Renal cortex interstitium (tissue), 11 donors: ENCODE measurements around the gene STK32B. TPM values are rescaled to one million over a fixed set of nuclear protein-coding genes. Genes with fewer than 3 reads are reported as not detected.

Experiments used
- DNase-seq, 11 donors: peaks; one replicate each; pipeline ENCODE4 v3.0.0-alpha.2; 2013; ENCODE audit warnings: low read depth in 9 of 11, low spot score in 4 of 11; ENCODE audit errors: extremely low read depth in 1 of 11
- polyA plus RNA-seq, 3 donors: library from polyadenylated mRNA; unstranded; fragments of 120-200 nt; gene quantifications; one replicate each; pipeline ENCODE4 v1.2.1, GENCODE V29; 2013; ENCODE audit not compliant: insufficient read length in 3 of 3

The STK32B gene
- polyA plus RNA-seq, 3 donors: 7.6 to 10.2 (median 9.2) TPM

DNA sequence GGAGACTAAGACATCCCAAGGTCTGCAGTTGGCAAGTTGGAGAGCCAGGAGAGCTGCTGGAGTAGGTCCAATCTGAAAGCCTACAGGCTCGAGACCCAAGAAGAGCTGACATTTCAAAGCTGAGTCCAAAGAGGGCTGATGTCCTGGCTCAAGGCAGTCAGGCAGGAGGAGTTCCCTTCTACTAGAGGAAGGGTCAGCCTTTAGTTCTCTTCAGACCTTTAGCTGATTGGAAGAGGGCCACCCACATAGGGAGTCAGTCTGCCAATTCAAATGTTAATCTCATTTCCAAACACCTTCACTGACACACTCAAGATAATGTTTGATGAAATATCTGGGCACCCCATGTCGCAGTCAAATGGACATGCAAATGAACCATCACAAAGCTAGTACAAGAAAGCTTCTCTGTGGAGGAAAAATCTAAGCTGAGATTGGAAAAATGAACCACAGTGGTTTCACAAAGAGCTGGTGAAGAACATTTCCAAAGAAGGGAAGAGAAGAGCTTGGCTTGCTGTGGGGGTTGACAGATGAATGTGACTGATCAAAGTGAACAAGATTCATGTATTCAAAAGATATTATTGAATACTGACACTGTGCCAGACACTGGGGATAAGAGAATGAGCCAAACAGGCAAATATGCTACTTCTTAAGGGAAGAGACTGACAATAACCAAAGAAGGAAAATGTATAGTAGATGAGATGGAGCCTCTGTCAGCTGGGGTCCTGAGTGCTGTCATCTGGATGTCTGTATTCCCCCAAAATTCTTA is 61.2 kb downstream of the STK32B start:
- no peak for DNase-seq

DNA sequence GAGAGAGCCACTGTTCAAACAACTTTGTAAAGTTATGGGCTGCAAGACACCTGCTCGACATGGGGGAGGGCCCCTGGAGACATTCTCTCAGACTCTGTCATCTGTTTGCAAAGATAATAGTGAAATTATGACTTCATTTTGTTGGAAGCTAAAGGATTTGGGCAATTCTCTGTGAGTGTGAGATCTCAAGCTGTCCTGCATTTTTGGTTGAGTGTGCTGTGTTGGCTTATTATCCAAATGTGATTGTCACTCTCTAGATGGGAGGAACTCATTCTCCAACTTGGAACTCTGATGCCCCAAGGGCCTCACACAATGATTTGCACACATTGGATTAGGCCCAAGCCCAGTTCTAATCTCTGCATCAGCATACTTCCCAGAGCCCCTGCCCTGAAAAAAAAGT is 63.7 kb downstream of the STK32B start:
- no peak for DNase-seq

GRCh38 chr4:5118091-5118786 is 67.0 kb downstream of the STK32B start:
- DNase-seq: no peak

- no peak for DNase-seq
Observed at GRCh38 chr4:5118994-5119835, 67.9 kb downstream of the STK32B start.

GRCh38 chr4:5120067-5120466 is 68.8 kb downstream of the STK32B start:
- no peak for DNase-seq

GRCh38 chr4:5120468-5120867 is 69.2 kb downstream of the STK32B start:
- DNase-seq: no peak

- DNase-seq: no peak
Observed at GRCh38 chr4:5122114-5122513, 70.8 kb downstream of the STK32B start.

DNA sequence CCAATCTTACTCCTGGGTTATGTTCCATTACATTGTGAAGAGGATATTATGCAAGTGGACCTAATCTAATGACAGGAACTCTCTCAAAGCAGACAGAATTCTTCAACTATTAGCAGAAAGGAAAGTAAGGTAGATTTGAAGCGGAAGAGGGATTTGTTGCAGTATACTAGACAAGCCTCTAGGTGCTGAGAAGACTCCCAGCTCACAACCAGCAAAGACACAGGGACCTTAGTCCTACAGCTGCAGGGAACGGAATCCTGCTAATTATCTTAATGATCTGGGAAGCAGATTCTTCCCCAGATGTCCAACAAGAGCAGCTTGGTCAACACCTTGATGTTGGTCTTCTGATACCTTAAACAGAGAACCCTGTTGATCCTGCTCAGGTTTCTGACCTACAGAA is 73.6 kb downstream of the STK32B start:
- no peak for DNase-seq

GRCh38 chr4:5125321-5125720 is 74.0 kb downstream of the STK32B start:
- no peak for DNase-seq

GRCh38 chr4:5126231-5126630 is 75.0 kb downstream of the STK32B start:
- no peak for DNase-seq

GRCh38 chr4:5126857-5127256 is 75.6 kb downstream of the STK32B start:
- no peak for DNase-seq

DNA sequence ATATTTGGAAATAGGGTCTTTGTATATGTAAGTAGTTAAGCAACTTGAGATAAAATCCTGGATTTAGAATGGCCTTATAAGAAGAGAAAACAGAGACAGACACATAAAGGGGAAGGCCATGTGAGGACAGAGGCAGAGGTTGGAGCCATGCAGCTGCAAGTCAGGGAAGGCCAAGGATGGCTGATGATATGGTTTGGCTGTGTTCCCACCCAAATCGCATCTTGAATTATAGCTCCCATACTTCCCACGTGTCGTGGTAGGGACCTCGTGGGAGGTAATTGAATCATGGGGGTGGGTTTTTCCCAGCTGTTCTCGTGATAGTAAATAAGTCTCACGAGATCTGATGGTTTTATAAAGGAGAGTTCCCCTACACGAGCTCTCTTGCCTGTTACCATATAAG is 76.3 kb downstream of the STK32B start:
- no peak for DNase-seq

DNA sequence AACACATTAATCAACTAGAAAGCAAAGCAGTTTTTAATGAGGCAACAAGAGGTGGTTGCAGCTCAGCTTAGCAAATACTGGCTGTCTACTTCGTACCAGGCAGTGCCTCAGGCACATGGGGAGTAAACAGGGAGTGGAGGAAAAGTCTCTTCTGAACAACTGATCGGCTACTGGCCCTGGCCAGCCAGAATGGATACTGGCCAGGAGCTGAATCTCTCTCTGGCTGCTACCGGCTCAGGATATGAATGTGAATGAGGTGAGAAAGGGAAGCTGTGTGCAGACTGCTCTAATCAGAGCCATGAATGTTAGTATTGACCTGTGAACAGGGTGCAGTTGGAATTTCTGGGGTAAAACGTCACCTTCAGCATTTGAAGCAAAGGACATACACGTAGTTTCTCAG is 77.3 kb downstream of the STK32B start:
- DNase-seq: no peak

DNA sequence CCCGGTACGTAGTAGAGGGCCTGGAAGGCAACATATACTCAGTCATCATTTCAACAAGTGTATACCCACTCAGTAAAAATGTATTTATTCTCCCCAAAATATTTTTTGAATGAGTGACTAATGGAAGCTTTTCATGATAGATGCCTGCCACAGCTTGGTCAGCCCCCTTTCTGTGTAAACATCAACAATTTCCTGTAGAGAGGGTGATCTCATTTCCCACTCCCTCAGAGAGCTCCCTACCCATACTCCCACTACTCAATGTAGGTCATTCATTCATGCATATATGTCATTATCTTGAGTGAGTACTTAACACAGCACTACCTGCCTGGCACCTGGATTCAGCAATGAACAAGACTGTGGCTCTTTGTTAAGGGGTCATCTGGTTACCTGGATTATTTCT is 81.9 kb downstream of the STK32B start:
- DNase-seq: no peak

- DNase-seq: no peak
Observed at GRCh38 chr4:5133933-5134594, 82.8 kb downstream of the STK32B start.

GRCh38 chr4:5134620-5135019 is 83.3 kb downstream of the STK32B start:
- DNase-seq: no peak

DNA sequence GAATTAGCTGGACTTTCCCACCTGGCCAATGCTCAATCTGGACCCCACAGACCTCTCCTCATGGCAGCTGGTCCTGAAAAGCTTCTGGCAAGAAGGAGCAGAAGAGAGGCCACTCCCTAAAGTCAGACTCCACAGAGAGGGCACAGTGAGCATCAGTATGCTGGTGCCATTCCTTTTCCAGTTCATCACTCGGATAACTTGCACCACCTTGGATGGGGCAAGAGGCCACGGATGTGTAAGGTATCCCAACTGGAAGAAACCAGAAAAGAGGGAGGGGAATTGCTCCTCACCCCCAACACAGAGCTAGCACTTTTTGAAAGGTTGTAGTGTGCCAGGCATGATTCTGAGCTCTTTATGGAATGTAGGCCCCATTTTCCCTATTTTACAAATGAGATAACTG is 85.9 kb downstream of the STK32B start:
- DNase-seq: no peak

GRCh38 chr4:5137927-5138326 is 86.6 kb downstream of the STK32B start:
- DNase-seq: peak in 2 of 11 donors; percentile 31 to 50

DNA sequence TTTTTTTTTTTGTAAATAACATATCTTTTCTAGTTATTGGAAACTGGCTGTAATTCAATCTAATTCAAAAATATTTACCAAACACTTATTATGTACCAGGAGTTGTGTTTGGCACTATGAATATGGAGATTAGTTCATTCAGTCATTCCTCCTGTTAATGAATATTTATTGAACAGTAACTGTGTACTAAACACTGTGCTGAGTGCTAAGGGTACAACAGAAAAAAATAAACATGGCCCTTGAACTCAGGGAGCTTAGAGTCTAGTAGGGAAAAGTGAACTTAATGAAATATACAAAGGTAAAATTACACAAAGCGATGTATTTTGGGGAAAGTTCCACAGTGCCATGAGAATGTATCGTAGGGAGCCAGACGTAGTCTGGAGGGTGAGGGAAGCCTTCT is 87.1 kb downstream of the STK32B start:
- no peak for DNase-seq
